HPDE6-E6E7 (cell line): Measurements from ENCODE around the gene CPPED1.
"Not testable (repeated sequence)": the region's sequence is repeated elsewhere in the genome, so short reads cannot be mapped to it uniquely, and the experiment has no call there.

ENCODE experiments used
- DNase-seq: peaks from one replicate; pipeline ENCODE4 v3.0.0; 2011; ENCODE audit warnings: missing footprints; ENCODE audit errors: extremely low spot score

The CPPED1 gene

DNA sequence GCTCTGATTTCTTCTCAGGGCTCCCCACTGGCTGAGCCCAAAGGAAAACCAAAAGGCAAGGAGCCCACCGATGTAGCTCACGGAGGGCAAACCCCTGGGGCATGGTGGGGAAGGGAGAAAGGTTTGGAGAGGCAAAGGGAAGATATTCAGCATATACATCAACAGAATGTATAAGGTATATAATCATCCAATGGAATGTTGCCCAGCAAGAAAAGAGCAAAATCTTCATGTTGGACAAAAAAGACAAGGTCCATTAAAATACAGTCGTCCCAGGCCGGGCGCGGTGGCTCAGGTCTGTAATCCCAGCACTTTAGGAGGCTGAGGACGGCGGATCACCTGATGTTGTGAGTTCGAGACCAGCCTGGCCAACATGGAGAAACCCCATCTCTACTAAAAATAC is 1.6 kb downstream of the CPPED1 start:
- DNase-seq: no peak

DNA sequence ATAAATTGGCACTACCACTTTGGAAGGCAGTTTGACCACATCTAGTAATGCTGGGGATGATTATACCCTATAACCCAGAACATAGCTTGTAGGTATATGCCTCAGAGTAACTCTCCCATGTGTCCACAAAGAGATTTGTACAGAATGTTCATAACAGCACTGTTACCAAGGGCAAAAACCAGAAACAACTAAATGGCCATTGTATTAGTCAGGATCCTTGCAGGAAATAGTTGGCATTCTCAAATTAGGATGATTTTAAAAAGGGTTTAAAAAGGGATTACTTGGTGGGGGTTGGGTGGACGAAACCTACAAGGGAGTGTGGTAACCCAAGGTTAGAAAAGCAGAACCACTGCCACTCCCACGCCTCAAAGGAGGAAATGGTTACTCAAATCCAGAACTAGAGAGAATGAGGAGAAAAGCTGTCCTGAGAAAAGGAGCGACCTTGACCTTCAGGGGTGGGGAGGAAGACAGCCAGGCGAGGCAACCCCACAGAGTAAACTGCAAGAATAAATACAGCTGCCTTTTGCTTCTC is 2.1 kb downstream of the CPPED1 start:
- no peak for DNase-seq

- DNase-seq: no peak
These were observed 2.9 kb downstream of the CPPED1 start for GRCh38 chr16:12800817-12801216.

GRCh38 chr16:12799996-12800395 is 3.7 kb downstream of the CPPED1 start:
- DNase-seq: not testable (repeated sequence)

GRCh38 chr16:12798846-12799245 is 4.8 kb downstream of the CPPED1 start:
- DNase-seq: no peak

GRCh38 chr16:12798171-12798570 is 5.5 kb downstream of the CPPED1 start:
- no peak for DNase-seq

DNA sequence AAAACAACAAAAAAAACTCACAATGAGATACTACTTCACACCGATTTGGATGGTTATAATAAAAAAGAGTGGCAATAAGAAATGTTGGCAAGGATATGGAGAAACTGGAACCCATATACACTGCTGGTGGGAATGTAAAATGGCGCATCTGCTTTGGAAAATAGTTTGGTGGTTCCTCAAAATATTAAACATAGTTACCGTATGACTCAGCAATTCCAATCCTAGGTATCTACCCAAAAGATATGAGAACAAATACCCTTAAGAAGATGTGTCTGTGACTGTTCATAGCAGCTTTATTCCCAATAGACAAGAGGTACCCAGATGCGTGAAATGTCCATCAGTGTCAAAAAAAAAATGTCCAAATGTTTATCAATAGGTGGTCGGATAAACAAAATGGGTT is 7.2 kb downstream of the CPPED1 start:
- no peak for DNase-seq

DNA sequence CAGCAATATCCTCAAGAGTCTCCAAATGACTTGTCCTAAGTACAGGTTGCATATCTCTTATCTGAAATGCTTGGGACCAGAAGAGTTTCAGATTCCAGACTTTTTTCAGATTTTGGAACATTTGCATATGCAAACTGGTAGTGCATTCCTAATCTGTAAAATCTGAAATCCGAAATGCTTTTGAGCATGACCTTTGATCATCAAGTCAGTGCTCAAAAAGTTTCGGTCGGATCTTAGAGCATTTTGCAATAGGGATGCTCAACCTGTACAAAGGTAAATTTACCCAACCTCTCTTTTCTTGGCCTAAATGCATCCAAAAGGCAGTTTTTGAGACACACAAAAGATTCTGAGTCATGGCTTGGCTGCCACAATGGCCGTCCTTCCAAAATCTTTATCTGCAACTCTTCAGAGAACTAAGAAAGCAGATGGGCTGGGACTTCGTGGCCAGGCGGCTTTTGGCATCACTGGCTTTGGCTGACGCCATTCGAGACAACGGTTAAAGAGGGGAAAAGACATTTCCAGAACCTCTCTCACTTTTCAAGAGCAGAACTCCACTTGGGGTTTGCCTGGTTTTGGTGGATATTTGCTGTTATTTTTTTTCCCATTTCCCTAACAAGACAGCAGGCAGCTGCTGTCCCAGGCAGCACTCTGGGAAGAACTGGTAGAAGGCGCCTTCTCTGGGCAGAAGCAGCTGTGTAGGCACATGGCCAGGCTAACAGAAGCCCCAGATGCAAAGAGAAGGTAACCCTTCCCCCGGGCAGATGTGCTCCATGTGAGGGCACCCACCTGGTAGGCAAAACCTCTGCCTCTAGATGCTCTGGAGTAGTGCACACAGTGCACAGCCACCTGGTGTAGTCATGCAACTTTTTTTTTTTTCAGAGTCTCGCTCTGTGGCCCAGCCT is 8.9 kb downstream of the CPPED1 start:
- DNase-seq: no peak

DNA sequence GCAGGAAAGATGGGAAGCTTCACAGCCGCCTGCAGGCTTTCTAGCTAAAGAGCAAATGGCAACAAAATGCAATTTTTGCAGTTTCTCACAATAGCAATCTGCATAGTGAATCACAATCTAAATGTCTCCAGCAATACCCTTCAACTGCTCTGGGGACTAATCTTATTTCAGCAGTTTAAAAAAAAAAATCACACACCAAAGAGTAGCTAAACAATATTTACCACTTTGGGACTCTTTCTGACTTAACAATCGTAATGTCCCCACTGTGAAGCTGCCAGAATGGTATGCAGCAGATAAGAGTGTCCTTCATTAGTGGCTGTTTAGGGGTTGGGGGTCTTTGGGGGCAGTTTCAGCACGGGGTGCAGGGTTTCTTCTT is 9.8 kb downstream of the CPPED1 start:
- DNase-seq: no peak

- DNase-seq: no peak
These were observed 10.4 kb downstream of the CPPED1 start for GRCh38 chr16:12793120-12793864.

DNA sequence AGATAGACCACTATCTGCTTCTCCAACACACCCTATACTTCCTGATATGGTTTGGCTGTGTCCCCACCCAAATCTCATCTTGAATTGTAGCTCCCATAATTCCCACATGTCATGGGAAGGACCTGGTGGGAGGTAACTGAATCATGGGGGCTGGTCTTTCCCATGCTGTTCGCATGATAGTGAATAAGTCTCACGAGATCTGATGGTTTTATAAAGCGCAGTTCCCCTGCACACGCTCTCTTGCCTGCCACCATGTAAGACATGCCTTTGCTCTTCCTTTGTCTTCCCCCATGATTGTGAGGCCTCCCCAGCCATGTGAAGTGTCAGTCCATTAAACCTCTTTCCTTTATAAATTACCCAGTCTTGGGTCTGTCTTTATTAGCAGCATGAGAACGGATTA is 11.2 kb downstream of the CPPED1 start:
- DNase-seq: not testable (repeated sequence)

GRCh38 chr16:12791340-12791739 is 12.3 kb downstream of the CPPED1 start:
- no peak for DNase-seq

GRCh38 chr16:12788758-12789157 is 14.9 kb downstream of the CPPED1 start:
- no peak for DNase-seq

DNA sequence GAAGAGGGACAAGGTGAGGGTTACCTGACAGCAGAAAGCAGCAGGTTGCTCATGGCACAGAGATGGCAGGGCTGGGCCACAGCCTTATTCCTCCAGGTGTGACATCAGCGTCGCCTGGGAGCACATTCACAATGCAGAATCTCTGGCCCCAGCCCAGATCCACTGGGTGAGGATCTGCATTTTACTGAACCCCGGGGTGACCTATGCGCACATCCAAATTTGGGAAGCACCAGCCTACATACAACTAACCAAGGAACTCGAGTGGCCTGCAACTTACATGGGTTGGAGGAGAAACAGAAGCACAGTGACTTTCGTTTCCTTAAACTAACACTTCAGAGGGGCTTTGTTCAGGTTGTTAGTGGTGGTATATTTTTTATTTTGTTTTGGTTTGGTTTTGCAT is 17.6 kb downstream of the CPPED1 start:
- DNase-seq: no peak

GRCh38 chr16:12784076-12784475 is 19.6 kb downstream of the CPPED1 start:
- no peak for DNase-seq

DNA sequence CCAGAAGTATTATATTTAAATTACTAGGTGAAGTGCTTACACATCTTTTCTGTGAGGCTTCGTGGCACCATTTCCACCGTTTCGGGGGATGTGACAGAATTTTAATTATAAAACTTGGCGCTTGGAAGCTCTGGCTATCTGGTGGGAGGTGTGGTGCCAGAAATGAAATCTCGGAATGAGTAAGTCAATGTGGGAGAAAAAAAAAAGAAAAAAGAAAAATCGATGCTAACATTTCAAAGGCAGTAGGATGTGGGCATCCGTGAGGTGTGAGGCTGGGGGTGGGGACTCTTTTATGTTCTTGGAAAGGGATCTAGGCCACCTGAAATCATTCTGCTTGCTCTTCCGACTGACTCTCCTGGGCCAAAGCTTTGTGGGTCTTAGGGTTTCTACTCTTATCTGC is 21.9 kb downstream of the CPPED1 start:
- DNase-seq: no peak

- no peak for DNase-seq
These were observed 23.2 kb downstream of the CPPED1 start for GRCh38 chr16:12780467-12780866.

DNA sequence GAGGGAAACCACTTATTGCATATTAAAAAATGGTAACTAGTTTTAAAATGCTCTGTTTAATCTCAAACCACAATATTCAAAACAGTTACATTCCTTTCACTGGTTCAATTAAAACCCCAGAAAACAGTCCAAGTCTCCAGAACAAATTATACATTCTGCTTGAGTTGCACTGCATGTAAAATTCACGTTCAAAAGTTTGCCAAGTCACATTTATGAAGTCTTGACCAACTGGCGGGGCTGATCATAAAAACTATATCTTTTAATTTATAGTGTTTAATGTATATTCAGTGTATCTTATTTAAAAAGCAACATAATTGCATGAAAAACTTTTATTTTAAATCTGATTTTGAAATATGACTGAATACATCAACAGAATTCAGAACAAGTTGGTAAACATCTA is 25.0 kb downstream of the CPPED1 start:
- DNase-seq: no peak

- no peak for DNase-seq
These were observed 27.9 kb downstream of the CPPED1 start for GRCh38 chr16:12775656-12776236.

- DNase-seq: no peak
These were observed 30.5 kb downstream of the CPPED1 start for GRCh38 chr16:12773221-12773620.

DNA sequence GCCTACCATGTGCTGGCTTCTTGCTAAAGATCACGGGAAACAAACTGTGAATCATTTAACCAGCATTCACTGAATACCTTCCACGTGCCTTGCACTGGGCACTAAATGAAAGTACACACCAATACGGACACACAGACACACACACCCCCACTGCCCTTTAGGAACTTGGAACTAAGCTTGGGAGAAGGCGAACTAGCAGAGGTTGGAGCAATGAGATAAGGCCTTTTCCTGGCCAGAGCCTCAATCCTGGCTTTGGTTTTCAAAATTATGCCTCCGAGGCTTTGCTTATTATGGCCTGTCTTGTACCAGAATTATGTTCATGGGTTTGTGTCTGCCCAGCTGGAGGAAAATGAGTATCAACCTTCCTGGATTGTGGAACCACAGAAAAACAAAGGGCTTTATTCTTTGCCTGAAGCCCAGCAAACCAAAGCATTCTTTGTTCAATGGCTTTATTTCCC is 32.3 kb downstream of the CPPED1 start:
- no peak for DNase-seq

- DNase-seq: no peak
These were observed 34.2 kb downstream of the CPPED1 start for GRCh38 chr16:12769525-12769924.
